HepG2 (cell line): ENCODE measurements around the gene RAB28. TPM values are rescaled to one million over a fixed set of nuclear protein-coding genes. Genes with fewer than 3 reads are reported as not detected.

Source experiments
- ATAC-seq: fragments of 200-7000 bp; cut with Tn5 transposase; 3 replicates; pipeline ENCODE4 v1.9.1; 2020; ENCODE audit warnings: mild to moderate bottlenecking, moderate library complexity
- BruUV-seq: library from RNA; stranded (reverse); fragments of 400-500 nt; replicated peaks from 2 replicates; lab custom pipeline; 2021; lab: Mats Ljungman, UMichigan
- CTCF ChIA-PET: fragments of 300-600 bp; formaldehyde crosslinking; extraction: SDS; loops from one replicate; lab custom pipeline; 2021; ENCODE audit warnings: low total read pairs, inconsistent platforms, low intra/inter-chr PET ratio; lab: Yijun Ruan, JAX
- POLR2A ChIA-PET: fragments of 350-600 bp; sonication (Branson Sonifier 250); formaldehyde crosslinking; loops from one replicate; lab custom pipeline; 2020; ENCODE audit warnings: antibody characterized with exemption, inconsistent platforms; lab: Yijun Ruan, JAX
- DNase-seq: peaks from one replicate; pipeline ENCODE4 v3.0.0-alpha.2; 2015; ENCODE audit warnings: low spot score
- FAIRE-seq: peaks from 3 replicates; lab custom pipeline; 2011; peaks lifted over from hg19 to GRCh38; lab: Jason Lieb, UNC
- H2AFZ ChIP-seq: one replicate; pipeline ENCODE4 v1.6.1; 2011; ENCODE audit warnings: low read length, inconsistent platforms
- H3K27ac ChIP-seq: fragments of 300-600 bp; 3 replicates; pipeline ENCODE4 v1.8.0; 2011; ENCODE audit warnings: mixed run types, mild to moderate bottlenecking, mixed read lengths, low read length, inconsistent platforms; ENCODE audit not compliant: insufficient read depth; ENCODE audit errors: extremely low read length
- H3K27me3 ChIP-seq, 2 experiments: fragments of 200-600 bp in 1 of 2; 2 replicates in 1 of 2; 3 replicates in 1 of 2; pipeline versions ENCODE4 v1.6.0 to v1.8.0; 2011; ENCODE audit warnings: low read length in 2 of 2, mild to moderate bottlenecking in 2 of 2, moderate library complexity in 2 of 2, inconsistent platforms in 1 of 2; ENCODE audit not compliant: insufficient read depth in 2 of 2, control insufficient read depth in 1 of 2
- H3K36me3 ChIP-seq, 2 experiments: fragments of 200-600 bp in 1 of 2; replicated peaks in 1 of 2; 2 replicates in 1 of 2; 3 replicates in 1 of 2; pipeline versions ENCODE4 v1.5.1 to v1.8.0; 2011; ENCODE audit warnings: low read length in 2 of 2, inconsistent platforms in 1 of 2; ENCODE audit not compliant: insufficient read depth in 2 of 2, control insufficient read depth in 1 of 2
- H3K4me1 ChIP-seq: 2 replicates; pipeline ENCODE4 v1.5.1; 2012; ENCODE audit warnings: low read length, inconsistent platforms; ENCODE audit not compliant: insufficient read depth
- H3K4me2 ChIP-seq: 2 replicates; pipeline ENCODE4 v1.6.0; 2011; ENCODE audit warnings: low read depth, low read length, inconsistent platforms
- H3K4me3 ChIP-seq, 3 experiments: fragments of 200-600 bp in 1 of 3; sonication (generic), shearing (Covaris generic) in 1 of 3; replicated peaks in 1 of 3; 2 replicates each; pipeline ENCODE4 v1.5.1; 2011 to 2016; ENCODE audit warnings: low read length in 3 of 3, inconsistent platforms in 2 of 3, low read depth in 2 of 3, mild to moderate bottlenecking in 2 of 3, control low read depth in 1 of 3, mixed read lengths in 1 of 3; ENCODE audit not compliant: insufficient read depth in 1 of 3
- H3K79me2 ChIP-seq: one replicate; pipeline ENCODE4 v1.6.1; 2011; ENCODE audit warnings: low read length, inconsistent platforms; ENCODE audit not compliant: insufficient read depth
- H3K9ac ChIP-seq: 2 replicates; pipeline ENCODE4 v1.6.0; 2011; ENCODE audit warnings: mild to moderate bottlenecking, low read depth, low read length, inconsistent platforms; ENCODE audit not compliant: insufficient read depth
- H3K9me3 ChIP-seq: 2 replicates; pipeline ENCODE4 v1.5.1; 2012; ENCODE audit warnings: mild to moderate bottlenecking, low read length
- H4K20me1 ChIP-seq: 2 replicates; pipeline ENCODE4 v1.6.0; 2011; ENCODE audit warnings: inconsistent platforms, mild to moderate bottlenecking, low read length, moderate library complexity; ENCODE audit not compliant: insufficient read depth
- HMG20B ChIP-seq: conservative IDR thresholded peaks from 2 replicates; pipeline ENCODE4 v1.6.1; 2016; ENCODE audit warnings: missing genetic modification reagents, missing compliant biosample characterization
- ONECUT2 ChIP-seq: sonication (generic); formaldehyde crosslinking; IDR thresholded peaks from 2 replicates; pipeline ENCODE4 v1.4.0; 2020; ENCODE audit warnings: missing genetic modification reagents
- ZNF549 ChIP-seq: sonication (generic); formaldehyde crosslinking; IDR thresholded peaks from 2 replicates; pipeline ENCODE4 v1.5.0; 2020; ENCODE audit warnings: missing genetic modification reagents
- ZNF646 ChIP-seq: sonication (generic); formaldehyde crosslinking; IDR thresholded peaks from 2 replicates; pipeline ENCODE4 v1.9.0; 2021; ENCODE audit warnings: mild to moderate bottlenecking, missing genetic modification reagents
- ZNF749 ChIP-seq: sonication (generic); formaldehyde crosslinking; IDR thresholded peaks from 2 replicates; pipeline ENCODE4 v1.8.0; 2022; ENCODE audit warnings: mild to moderate bottlenecking, missing genetic modification reagents, moderate library complexity, borderline replicate concordance
- WGBS: methylation state at CpG from one replicate; pipeline ENCODE4 v1.1.6; 2017; ENCODE audit warnings: low lambda C conversion rate; 5-methylcytosine and 5-hydroxymethylcytosine counted together
- in situ Hi-C: cut with HindIII; loops from 2 replicates; pipeline ENCODE4 v1.10.0; 2017; ENCODE audit warnings: low pct_unique_long_range_greater_than_20kb; ENCODE audit not compliant: extremely low pct_ligation_motif_present
- intact Hi-C: fragments of 100-400 bp; cut with micrococcal nuclease; formaldehyde crosslinking; loops from one replicate; pipeline ENCODE4 v1.10.0; 2022; ENCODE audit not compliant: unreplicated experiment
- polyA plus RNA-seq, 8 experiments: library from polyadenylated mRNA; depleted of rRNA in 3 of 8; stranded (reverse) in 7 of 8; unstranded in 1 of 8; fragments of >200 nt; fragmentation: Illumina TruSeq in 4 of 8; extraction: Trizol in 4 of 8; gene quantifications; 2 replicates each; pipeline versions ENCODE4 v1.2.1 to v1.2.3, GENCODE V29; 2011 to 2016; ENCODE audit warnings: low read depth in 4 of 8, missing spikeins in 1 of 8, mixed read lengths in 1 of 8; ENCODE audit not compliant: insufficient read depth in 1 of 8
- total RNA-seq, 5 experiments: library from RNA; depleted of rRNA; stranded (reverse); fragments of >200 nt; fragmentation: Illumina TruSeq; extraction: Trizol; gene quantifications; 2 replicates each; pipeline ENCODE4 v1.2.3, GENCODE V29; 2016; ENCODE audit warnings: low read depth in 1 of 5
- TF ChIP-seq, protein P1 (sequence below): sonication (generic); formaldehyde crosslinking; IDR thresholded peaks from 2 replicates; pipeline ENCODE4 v1.5.0; 2020; ENCODE audit warnings: mild to moderate bottlenecking, missing genetic modification reagents
- TF ChIP-seq, protein P2 (sequence below): IDR thresholded peaks from 2 replicates; pipeline ENCODE4 v1.6.1; 2016; ENCODE audit warnings: low read depth, missing genetic modification reagents, missing compliant biosample characterization
- TF ChIP-seq, protein P3 (sequence below): IDR thresholded peaks from 2 replicates; pipeline ENCODE4 v1.6.1; 2016; ENCODE audit warnings: missing compliant biosample characterization, missing genetic modification reagents, borderline replicate concordance

RAB28 gene
- total and polyA plus RNA-seq, 2 of the 13 experiments (the other 11 are each of a cell fraction or from before 2014, with no cell fraction given): 11.8 to 18.2 TPM

GRCh38 chr4:13364172-13364571, 120.0 kb downstream of the RAB28 start:
- ATAC-seq (no peak), FAIRE-seq (no peak), DNase-seq (no peak)
- Histone ChIP-seq H3K4me3 (no peak overlapping the region), H3K36me3 (0 out of 5 replicates have a peak, but pooled peaks cover 0 to 4% of the 10 kb centered on the region in 2 experiments), H3K79me2 (no peaks in the 10 kb centered on the region), H3K27me3 (no peaks in the 10 kb centered on the region), H3K4me2 (no peak overlapping the region), H3K27ac (no peak overlapping the region), H3K9me3 (no peaks in the 10 kb centered on the region), H2AFZ (no peak overlapping the region), H4K20me1 (no peaks in the 10 kb centered on the region), H3K4me1 (peaks cover 9% of the 10 kb centered on the region), H3K9ac (no peak overlapping the region)
- WGBS: 94% methylated on average over 1 of the region's 1 CpG
- intact Hi-C loops: no loop called here
- BruUV-seq: no TSS peak
- CTCF ChIA-PET: no interaction called here
- POLR2A ChIA-PET: no interaction called here
- in situ Hi-C loops: no loop called here
- TF ChIP-seq HMG20B (no peak), ZNF646 (CRISPR knock-in tag) (no peak), ONECUT2 (CRISPR knock-in tag) (no peak), ZNF549 (no peak), ZNF749 (CRISPR knock-in tag) (no peak)
- TF ChIP-seq, protein P1, sequence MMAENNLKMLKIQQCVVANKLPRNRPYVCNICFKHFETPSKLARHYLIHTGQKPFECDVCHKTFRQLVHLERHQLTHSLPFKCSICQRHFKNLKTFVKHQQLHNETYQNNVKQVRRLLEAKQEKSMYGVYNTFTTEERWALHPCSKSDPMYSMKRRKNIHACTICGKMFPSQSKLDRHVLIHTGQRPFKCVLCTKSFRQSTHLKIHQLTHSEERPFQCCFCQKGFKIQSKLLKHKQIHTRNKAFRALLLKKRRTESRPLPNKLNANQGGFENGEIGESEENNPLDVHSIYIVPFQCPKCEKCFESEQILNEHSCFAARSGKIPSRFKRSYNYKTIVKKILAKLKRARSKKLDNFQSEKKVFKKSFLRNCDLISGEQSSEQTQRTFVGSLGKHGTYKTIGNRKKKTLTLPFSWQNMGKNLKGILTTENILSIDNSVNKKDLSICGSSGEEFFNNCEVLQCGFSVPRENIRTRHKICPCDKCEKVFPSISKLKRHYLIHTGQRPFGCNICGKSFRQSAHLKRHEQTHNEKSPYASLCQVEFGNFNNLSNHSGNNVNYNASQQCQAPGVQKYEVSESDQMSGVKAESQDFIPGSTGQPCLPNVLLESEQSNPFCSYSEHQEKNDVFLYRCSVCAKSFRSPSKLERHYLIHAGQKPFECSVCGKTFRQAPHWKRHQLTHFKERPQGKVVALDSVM (CRISPR knock-in tag): no peak
- TF ChIP-seq, protein P2, sequence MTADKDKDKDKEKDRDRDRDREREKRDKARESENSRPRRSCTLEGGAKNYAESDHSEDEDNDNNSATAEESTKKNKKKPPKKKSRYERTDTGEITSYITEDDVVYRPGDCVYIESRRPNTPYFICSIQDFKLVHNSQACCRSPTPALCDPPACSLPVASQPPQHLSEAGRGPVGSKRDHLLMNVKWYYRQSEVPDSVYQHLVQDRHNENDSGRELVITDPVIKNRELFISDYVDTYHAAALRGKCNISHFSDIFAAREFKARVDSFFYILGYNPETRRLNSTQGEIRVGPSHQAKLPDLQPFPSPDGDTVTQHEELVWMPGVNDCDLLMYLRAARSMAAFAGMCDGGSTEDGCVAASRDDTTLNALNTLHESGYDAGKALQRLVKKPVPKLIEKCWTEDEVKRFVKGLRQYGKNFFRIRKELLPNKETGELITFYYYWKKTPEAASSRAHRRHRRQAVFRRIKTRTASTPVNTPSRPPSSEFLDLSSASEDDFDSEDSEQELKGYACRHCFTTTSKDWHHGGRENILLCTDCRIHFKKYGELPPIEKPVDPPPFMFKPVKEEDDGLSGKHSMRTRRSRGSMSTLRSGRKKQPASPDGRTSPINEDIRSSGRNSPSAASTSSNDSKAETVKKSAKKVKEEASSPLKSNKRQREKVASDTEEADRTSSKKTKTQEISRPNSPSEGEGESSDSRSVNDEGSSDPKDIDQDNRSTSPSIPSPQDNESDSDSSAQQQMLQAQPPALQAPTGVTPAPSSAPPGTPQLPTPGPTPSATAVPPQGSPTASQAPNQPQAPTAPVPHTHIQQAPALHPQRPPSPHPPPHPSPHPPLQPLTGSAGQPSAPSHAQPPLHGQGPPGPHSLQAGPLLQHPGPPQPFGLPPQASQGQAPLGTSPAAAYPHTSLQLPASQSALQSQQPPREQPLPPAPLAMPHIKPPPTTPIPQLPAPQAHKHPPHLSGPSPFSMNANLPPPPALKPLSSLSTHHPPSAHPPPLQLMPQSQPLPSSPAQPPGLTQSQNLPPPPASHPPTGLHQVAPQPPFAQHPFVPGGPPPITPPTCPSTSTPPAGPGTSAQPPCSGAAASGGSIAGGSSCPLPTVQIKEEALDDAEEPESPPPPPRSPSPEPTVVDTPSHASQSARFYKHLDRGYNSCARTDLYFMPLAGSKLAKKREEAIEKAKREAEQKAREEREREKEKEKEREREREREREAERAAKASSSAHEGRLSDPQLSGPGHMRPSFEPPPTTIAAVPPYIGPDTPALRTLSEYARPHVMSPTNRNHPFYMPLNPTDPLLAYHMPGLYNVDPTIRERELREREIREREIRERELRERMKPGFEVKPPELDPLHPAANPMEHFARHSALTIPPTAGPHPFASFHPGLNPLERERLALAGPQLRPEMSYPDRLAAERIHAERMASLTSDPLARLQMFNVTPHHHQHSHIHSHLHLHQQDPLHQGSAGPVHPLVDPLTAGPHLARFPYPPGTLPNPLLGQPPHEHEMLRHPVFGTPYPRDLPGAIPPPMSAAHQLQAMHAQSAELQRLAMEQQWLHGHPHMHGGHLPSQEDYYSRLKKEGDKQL: no peak
- TF ChIP-seq, protein P3, sequence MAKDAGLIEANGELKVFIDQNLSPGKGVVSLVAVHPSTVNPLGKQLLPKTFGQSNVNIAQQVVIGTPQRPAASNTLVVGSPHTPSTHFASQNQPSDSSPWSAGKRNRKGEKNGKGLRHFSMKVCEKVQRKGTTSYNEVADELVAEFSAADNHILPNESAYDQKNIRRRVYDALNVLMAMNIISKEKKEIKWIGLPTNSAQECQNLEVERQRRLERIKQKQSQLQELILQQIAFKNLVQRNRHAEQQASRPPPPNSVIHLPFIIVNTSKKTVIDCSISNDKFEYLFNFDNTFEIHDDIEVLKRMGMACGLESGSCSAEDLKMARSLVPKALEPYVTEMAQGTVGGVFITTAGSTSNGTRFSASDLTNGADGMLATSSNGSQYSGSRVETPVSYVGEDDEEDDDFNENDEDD (CRISPR knock-in tag): no peak
